Activated CD8-positive, alpha-beta memory T cell treated with anti-CD3 and anti-CD28 coated beads, Interleukin-2, amount 10 ng/mL, durations not matched to agents 7 days and 5 days (primary cell): Measurements from ENCODE around the gene PHACTR3. TPM values are rescaled to one million over a fixed set of nuclear protein-coding genes. Genes with fewer than 3 reads are reported as not detected.

Source experiments
- ATAC-seq: fragments of 150-1000 bp; cut with Tn5 transposase; one replicate; pipeline ENCODE4 v1.10.0; 2021; ENCODE audit warnings: moderate library complexity
- CTCF ChIA-PET: fragments of 350-600 bp; sonication (Branson Sonifier 250); formaldehyde crosslinking; loops from one replicate; lab custom pipeline; 2021; ENCODE audit warnings: antibody characterized with exemption; lab: Charles Lee
- DNase-seq: peaks from one replicate; pipeline ENCODE4 v3.0.0-alpha.2; 2020
- H3K27ac Mint-ChIP-seq: one replicate; pipeline ENCODE4 v1.8.0; 2021; ENCODE audit warnings: mild to moderate bottlenecking, mixed read lengths
- H3K27me3 Mint-ChIP-seq: one replicate; pipeline ENCODE4 v1.8.0; 2021; ENCODE audit warnings: mixed read lengths
- H3K36me3 Mint-ChIP-seq: one replicate; pipeline ENCODE4 v1.8.0; 2021; ENCODE audit warnings: mild to moderate bottlenecking, mixed read lengths
- H3K4me1 Mint-ChIP-seq: one replicate; pipeline ENCODE4 v1.8.0; 2021; ENCODE audit warnings: mixed read lengths
- H3K4me3 Mint-ChIP-seq: one replicate; pipeline ENCODE4 v1.8.0; 2021; ENCODE audit warnings: mild to moderate bottlenecking, moderate library complexity, mixed read lengths
- H3K9me3 Mint-ChIP-seq: one replicate; pipeline ENCODE4 v1.8.0; 2022; ENCODE audit warnings: low read depth, mixed read lengths
- total RNA-seq, 2 experiments: library from RNA; stranded (reverse); gene quantifications; one replicate each; pipeline ENCODE4 v1.2.3, GENCODE V29; 2021

Gene PHACTR3
- total RNA-seq, 2 experiments from 2014 or later, result not detected

DNA sequence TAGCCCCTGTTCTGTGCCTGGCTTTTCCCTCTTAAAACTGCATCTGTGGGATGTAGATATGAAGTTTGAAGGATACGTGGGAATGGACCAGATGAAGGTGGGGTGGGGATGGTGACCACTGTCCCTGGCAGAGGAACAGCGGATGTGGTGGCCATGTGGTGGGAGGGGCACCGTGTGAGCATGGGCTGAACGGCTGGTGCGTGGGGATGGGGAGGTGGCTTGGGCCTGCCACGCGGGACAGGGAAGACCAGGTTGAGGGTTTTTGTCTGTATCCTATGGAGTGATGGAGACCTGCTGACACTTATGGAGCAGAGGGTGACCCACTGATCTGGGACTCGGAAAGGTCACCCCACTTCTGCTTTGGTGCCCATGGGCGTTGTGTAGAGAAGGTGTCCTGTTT is 19.2 kb downstream of the PHACTR3 start:
- Mint-ChIP-seq H3K4me1 (no peaks in the 10 kb centered on the region), H3K36me3 (no peaks in the 10 kb centered on the region), H3K4me3 (no peak overlapping the region), H3K27ac (no peak overlapping the region), H3K27me3 (no peaks in the 10 kb centered on the region), H3K9me3 (no peaks in the 10 kb centered on the region)
- CTCF ChIA-PET, result no interaction called here
- DNase-seq (no peak), ATAC-seq (no peak)

GRCh38 chr20:59624401-59624800 is 20.1 kb downstream of the PHACTR3 start:
- Mint-ChIP-seq H3K27ac (no peak overlapping the region), H3K36me3 (no peaks in the 10 kb centered on the region), H3K4me1 (no peaks in the 10 kb centered on the region), H3K9me3 (no peaks in the 10 kb centered on the region), H3K27me3 (no peaks in the 10 kb centered on the region), H3K4me3 (no peak overlapping the region)
- CTCF ChIA-PET, result no interaction called here
- no peak for ATAC-seq
- DNase-seq, result no peak

- CTCF ChIA-PET, result no interaction called here
These were observed 21.0 kb downstream of the PHACTR3 start for GRCh38 chr20:59625214-59625922.

DNA sequence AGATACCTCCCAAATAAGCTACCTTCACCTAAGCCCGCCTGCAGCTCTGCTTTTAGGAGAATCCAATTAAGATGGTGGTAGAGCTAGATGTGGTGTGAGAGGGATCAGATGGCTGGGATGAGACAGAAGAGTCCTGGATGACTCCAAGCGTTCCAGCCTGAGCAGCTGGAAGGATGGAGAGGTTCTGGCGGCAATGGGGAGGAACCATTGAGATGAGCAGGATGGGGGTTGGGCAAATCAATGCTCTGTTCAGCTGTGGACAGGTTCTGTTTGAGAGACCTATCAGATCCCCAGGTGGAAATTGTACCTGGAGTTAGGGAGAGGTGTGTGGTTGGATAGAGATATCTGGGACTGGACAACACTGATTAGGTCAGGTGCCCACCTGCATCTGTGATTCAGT is 23.0 kb downstream of the PHACTR3 start:
- H3K4me1 Mint-ChIP-seq, result no peaks in the 10 kb centered on the region
- H3K9me3 Mint-ChIP-seq, result no peaks in the 10 kb centered on the region
- ATAC-seq (no peak), DNase-seq (no peak)
- no peak overlapping the region for H3K27ac Mint-ChIP-seq
- CTCF ChIA-PET, result no interaction called here
- no peak overlapping the region for H3K4me3 Mint-ChIP-seq
- H3K36me3 Mint-ChIP-seq, result no peaks in the 10 kb centered on the region
- H3K27me3 Mint-ChIP-seq, result no peaks in the 10 kb centered on the region

More at GRCh38 chr20:59625214-59625922, 21.0 kb downstream of the PHACTR3 start:
- Mint-ChIP-seq H3K4me3 (no peak overlapping the region), H3K27ac (no peak overlapping the region), H3K4me1 (no peaks in the 10 kb centered on the region), H3K9me3 (no peaks in the 10 kb centered on the region), H3K27me3 (no peaks in the 10 kb centered on the region), H3K36me3 (no peaks in the 10 kb centered on the region)
- no peak for ATAC-seq
- no peak for DNase-seq

DNA sequence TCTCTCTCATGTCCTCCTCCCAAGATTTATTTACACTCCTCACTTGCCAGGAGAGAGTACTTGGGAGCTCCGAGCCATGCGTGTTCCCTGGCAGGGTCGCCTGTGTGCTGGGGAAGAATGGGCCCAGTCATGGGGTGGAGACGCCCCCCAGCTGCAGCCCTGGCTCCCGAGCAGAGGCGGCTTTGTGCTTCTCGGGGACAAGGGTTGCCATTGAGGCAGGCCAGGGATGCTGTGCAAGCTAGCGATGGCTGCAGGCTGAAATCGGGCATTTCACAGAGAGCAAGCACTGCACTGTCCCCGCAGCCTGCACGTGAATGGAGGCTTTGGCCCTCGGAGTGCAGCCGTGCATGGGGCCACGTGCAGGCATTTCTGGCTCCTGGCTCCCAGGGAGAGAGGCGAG is 23.8 kb downstream of the PHACTR3 start:
- no peak for DNase-seq
- H3K36me3 Mint-ChIP-seq, result no peaks in the 10 kb centered on the region
- no peaks in the 10 kb centered on the region for H3K27me3 Mint-ChIP-seq
- no peak for ATAC-seq
- no peak overlapping the region for H3K4me3 Mint-ChIP-seq
- H3K27ac Mint-ChIP-seq, result no peak overlapping the region
- CTCF ChIA-PET, result no interaction called here
- no peaks in the 10 kb centered on the region for H3K4me1 Mint-ChIP-seq
- H3K9me3 Mint-ChIP-seq, result no peaks in the 10 kb centered on the region

DNA sequence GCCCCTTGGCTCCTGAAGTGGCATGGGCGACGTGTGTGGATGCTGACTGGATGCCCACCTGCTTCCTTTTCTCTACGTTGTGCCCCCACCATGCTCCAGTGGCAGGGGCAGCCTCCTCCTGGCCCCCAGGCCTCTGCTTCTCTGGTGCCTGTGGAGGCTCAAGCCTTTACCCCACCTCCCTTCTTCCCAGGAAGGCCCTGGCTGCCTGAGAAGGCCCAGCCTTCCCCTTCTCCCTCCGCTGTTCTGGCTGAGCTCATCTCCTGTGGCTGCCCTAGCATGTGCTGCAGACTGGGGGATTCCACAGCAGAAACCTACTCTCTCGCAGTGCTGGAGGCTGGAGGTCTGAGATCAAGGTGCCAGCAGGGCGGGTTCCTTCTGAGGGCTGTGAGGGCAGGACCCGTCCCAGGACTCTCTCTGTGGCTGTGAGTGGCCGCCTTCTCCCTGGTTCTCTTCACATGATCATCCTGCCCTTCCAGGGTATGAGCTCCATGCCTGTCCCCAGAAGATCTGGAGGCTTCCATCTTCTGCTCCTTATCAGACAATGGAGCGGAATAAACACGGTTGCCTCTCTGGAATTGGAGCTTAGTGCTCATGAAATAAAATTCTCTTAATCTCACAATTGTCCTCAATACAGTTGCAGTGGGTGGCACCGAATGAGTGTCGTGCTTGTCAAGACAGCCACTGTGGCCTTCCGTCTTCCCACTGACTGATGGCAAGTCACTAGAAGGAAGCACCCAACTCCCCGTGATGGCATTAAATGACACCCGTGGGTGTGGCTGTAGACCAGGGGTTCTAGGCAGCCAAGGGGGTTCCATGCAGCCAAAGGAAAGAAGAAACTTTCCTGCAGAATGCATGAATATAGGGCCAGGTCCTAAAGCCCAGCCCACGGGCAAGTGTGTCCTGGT is 25.1 kb downstream of the PHACTR3 start:
- no peaks in the 10 kb centered on the region for H3K4me1 Mint-ChIP-seq
- H3K36me3 Mint-ChIP-seq, result no peaks in the 10 kb centered on the region
- no peaks in the 10 kb centered on the region for H3K27me3 Mint-ChIP-seq
- CTCF ChIA-PET, result no interaction called here
- no peaks in the 10 kb centered on the region for H3K9me3 Mint-ChIP-seq
- DNase-seq (no peak), ATAC-seq (no peak)
- H3K4me3 Mint-ChIP-seq, result no peak overlapping the region
- H3K27ac Mint-ChIP-seq, result no peak overlapping the region

GRCh38 chr20:59630526-59630925 is 26.2 kb downstream of the PHACTR3 start:
- H3K36me3 Mint-ChIP-seq, result no peaks in the 10 kb centered on the region
- H3K27ac Mint-ChIP-seq, result no peak overlapping the region
- DNase-seq (no peak), ATAC-seq (no peak)
- H3K4me1 Mint-ChIP-seq, result no peaks in the 10 kb centered on the region
- H3K4me3 Mint-ChIP-seq, result no peak overlapping the region
- H3K27me3 Mint-ChIP-seq, result no peaks in the 10 kb centered on the region
- no peaks in the 10 kb centered on the region for H3K9me3 Mint-ChIP-seq
- CTCF ChIA-PET, result no interaction called here

- H3K4me1 Mint-ChIP-seq, result no peaks in the 10 kb centered on the region
- H3K4me3 Mint-ChIP-seq, result no peak overlapping the region
- ATAC-seq, result no peak
- no peaks in the 10 kb centered on the region for H3K9me3 Mint-ChIP-seq
- H3K27ac Mint-ChIP-seq, result no peak overlapping the region
- H3K27me3 Mint-ChIP-seq, result no peaks in the 10 kb centered on the region
- CTCF ChIA-PET, result no interaction called here
- peak; percentile 21 for DNase-seq
- no peaks in the 10 kb centered on the region for H3K36me3 Mint-ChIP-seq
These were observed 27.6 kb downstream of the PHACTR3 start for GRCh38 chr20:59631751-59632540.

DNA sequence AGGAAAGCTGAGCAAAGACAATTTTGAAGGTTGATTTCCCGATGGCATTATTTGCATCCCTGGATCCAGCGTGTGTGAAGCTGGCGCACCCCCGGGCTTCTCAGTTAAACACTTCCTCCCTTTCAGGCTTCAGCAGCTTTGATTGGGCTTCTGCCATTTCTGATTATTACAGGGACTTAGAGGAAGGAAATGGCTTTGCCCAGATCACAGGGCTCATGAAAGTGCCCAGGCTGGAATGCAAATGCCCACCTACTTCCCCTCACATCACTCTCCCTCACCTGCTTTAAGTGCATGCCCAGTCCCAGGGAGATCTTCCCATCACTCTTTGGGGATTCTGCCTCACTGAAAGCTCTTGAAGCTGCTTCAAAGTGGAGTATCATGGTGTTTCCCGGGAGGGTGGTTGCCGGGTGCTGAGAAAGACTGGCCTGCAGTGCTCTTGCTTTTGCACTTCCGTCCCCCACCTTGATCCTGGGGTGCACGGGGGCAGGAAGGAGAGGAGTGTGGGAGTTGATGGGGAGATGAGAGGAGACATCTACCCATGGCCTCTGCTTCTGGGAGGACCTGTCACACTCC is 28.3 kb downstream of the PHACTR3 start:
- DNase-seq (peak; percentile 21), ATAC-seq (no peak)
- Mint-ChIP-seq H3K4me3 (no peak overlapping the region), H3K27ac (no peak overlapping the region), H3K9me3 (no peaks in the 10 kb centered on the region), H3K36me3 (no peaks in the 10 kb centered on the region), H3K4me1 (no peaks in the 10 kb centered on the region), H3K27me3 (no peaks in the 10 kb centered on the region)
- CTCF ChIA-PET, result no interaction called here

DNA sequence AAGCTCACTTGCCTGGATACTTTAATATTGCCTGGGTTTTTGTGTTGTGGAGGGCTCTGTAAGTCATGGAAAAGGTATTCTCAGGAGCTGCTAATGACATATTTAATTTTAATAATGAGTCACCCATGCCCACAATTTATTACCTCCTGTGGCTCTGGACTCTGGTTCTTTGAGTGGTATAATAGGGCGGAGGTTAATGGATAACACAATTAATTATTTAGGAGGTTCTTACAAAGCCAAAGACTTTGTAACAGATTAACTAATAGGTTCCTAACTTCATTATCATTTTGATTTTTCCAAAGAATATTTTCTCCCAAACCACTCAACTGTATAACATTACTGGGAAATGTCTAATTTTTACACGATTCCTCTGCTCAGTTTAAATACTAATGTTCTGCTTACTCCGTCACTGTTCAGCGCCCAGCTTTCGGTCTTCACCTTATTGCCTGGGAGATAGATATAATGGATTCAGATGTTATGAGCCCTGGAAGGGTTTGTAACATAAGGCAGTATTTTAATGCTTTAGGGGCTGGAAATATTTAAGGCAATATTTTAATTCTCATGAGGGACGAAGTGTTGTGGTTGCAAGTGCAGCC is 29.4 kb downstream of the PHACTR3 start:
- Mint-ChIP-seq H3K36me3 (no peaks in the 10 kb centered on the region), H3K27ac (no peak overlapping the region), H3K27me3 (no peaks in the 10 kb centered on the region), H3K9me3 (no peaks in the 10 kb centered on the region), H3K4me3 (no peak overlapping the region), H3K4me1 (no peaks in the 10 kb centered on the region)
- CTCF ChIA-PET, result no interaction called here
- DNase-seq, result peak; percentile 7
- ATAC-seq, result no peak

DNA sequence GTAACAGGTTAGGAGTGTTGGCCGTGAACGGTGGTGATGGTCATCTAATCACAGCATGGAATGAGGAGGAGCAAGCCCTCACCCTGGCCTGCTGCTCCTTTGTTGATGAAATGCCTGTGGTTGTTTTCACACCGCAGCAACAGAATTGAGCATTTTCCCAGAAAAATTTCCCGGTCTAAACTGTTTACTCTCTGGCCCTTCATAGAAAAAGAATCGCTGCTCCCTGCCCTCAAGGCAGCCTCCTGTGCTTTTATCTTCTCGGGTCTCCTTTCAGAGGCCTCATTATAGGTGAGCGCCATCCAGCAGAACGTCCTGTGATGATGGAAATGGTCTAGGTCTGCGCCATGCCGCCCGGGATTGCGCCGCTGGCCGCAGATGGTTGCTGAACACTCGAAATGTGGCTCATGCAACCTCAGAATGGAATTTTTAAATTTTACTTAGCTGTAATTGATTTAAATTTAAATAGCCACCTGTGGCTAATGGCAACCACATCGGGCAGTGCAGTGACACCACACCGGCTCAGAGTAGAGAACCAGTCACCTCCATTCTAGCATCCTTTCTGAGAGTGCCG is 30.2 kb downstream of the PHACTR3 start:
- H3K4me1 Mint-ChIP-seq, result no peaks in the 10 kb centered on the region
- H3K9me3 Mint-ChIP-seq, result no peaks in the 10 kb centered on the region
- H3K27me3 Mint-ChIP-seq, result no peaks in the 10 kb centered on the region
- CTCF ChIA-PET, result no interaction called here
- ATAC-seq (no peak), DNase-seq (peak; percentile 14)
- no peaks in the 10 kb centered on the region for H3K36me3 Mint-ChIP-seq
- no peak overlapping the region for H3K4me3 Mint-ChIP-seq
- H3K27ac Mint-ChIP-seq, result no peak overlapping the region

DNA sequence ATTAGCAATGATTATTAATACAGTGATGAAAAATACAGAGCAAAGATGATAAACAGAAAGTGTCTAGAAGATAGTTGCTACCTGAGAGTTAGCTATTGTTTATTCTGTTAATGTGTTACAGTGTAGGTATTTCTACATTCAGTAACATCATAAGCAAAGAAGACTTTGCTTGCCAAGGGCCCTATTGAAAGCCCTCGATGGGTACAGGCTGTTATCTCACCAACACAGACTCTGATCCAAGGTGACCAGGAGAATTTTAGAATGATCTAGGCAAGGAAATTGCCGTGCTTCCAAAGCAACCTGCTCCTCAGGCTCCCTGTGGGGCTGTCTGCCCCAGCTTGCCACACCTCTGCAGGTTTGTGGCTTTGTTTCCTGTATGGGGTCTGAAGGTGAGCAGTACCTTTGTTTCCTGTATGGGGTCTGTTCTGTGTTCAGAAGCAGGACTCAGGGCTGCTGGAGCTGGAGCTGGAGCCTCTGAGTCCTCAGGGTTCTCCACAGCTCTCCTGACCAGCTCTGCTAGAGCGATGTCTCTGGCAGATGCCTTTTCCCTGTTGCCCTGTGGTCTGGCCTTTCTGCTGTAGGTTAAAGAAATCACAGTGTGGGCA is 32.5 kb downstream of the PHACTR3 start:
- Mint-ChIP-seq H3K27me3 (no peaks in the 10 kb centered on the region), H3K4me3 (no peak overlapping the region), H3K4me1 (no peaks in the 10 kb centered on the region), H3K27ac (no peak overlapping the region), H3K36me3 (no peaks in the 10 kb centered on the region), H3K9me3 (peaks cover 2% of the 10 kb centered on the region)
- DNase-seq, result peak; percentile 11
- CTCF ChIA-PET, result no interaction called here
- ATAC-seq, result no peak
